Endothelial cell of umbilical vein (primary cell): ENCODE measurements around the gene OR1F1. TPM values are rescaled to one million over a fixed set of nuclear protein-coding genes. Genes with fewer than 3 reads are reported as not detected.

Experiments used
- BruUV-seq: library from RNA; stranded (reverse); fragments of 400-500 nt; replicated peaks from 2 replicates; lab custom pipeline; 2021; lab: Mats Ljungman, UMichigan
- CTCF ChIA-PET: fragments of 300-600, 350-600 bp; sonication (Branson Sonifier 250); formaldehyde crosslinking; loops from one replicate; lab custom pipeline; 2021; ENCODE audit warnings: antibody characterized with exemption, inconsistent platforms; lab: Charles Lee
- POLR2A ChIA-PET: fragments of 300-600, 350-600 bp; sonication (Branson Sonifier 250); formaldehyde crosslinking; loops from one replicate; lab custom pipeline; 2021; ENCODE audit warnings: antibody characterized with exemption, inconsistent platforms; lab: Charles Lee
- DNase-seq: peaks from one replicate; pipeline ENCODE4 v3.0.0-alpha.2; 2011; ENCODE audit warnings: low read depth, low spot score
- FAIRE-seq: peaks from 2 replicates; lab custom pipeline; 2011; peaks lifted over from hg19 to GRCh38; lab: Jason Lieb, UNC
- H2AFZ ChIP-seq: 2 replicates; pipeline ENCODE4 v1.6.0; 2012; ENCODE audit warnings: low read depth, low read length, control low read depth, inconsistent platforms
- H3K27ac ChIP-seq: 2 replicates; pipeline ENCODE4 v1.5.1; 2011; ENCODE audit warnings: low read depth, mild to moderate bottlenecking, control low read depth, low read length, moderate library complexity; ENCODE audit not compliant: insufficient read depth
- H3K27me3 ChIP-seq, 2 experiments: 2 replicates each; pipeline versions ENCODE4 v1.6.0 to v1.6.1; 2011; ENCODE audit warnings: low read length in 2 of 2, mixed read lengths in 1 of 2; ENCODE audit not compliant: control insufficient read depth in 2 of 2, insufficient read depth in 2 of 2
- H3K36me3 ChIP-seq, 2 experiments: 2 replicates in 1 of 2; 3 replicates in 1 of 2; pipeline ENCODE4 v1.5.1; 2011; ENCODE audit warnings: low read length in 2 of 2, mild to moderate bottlenecking in 1 of 2, moderate library complexity in 1 of 2; ENCODE audit not compliant: control insufficient read depth in 2 of 2, insufficient read depth in 2 of 2; ENCODE audit errors: extremely low read depth in 1 of 2
- H3K4me1 ChIP-seq: 3 replicates; pipeline ENCODE4 v1.5.1; 2011; ENCODE audit warnings: mild to moderate bottlenecking, low read length; ENCODE audit not compliant: control insufficient read depth, insufficient read depth; ENCODE audit errors: extremely low read depth
- H3K4me2 ChIP-seq: 2 replicates; pipeline ENCODE4 v1.6.1; 2011; ENCODE audit warnings: low read length, control low read depth, mixed read lengths; ENCODE audit not compliant: insufficient read depth
- H3K4me3 ChIP-seq, 3 experiments: fragments of 200-600 bp in 1 of 3; sonication (generic), shearing (Covaris generic) in 1 of 3; replicated peaks in 1 of 3; 2 replicates each; pipeline ENCODE4 v1.5.1; 2011 to 2016; ENCODE audit warnings: control low read depth in 3 of 3, low read length in 3 of 3, mild to moderate bottlenecking in 2 of 3, inconsistent platforms in 1 of 3, low read depth in 1 of 3, moderate library complexity in 1 of 3; ENCODE audit not compliant: insufficient read depth in 1 of 3
- H3K79me2 ChIP-seq: 2 replicates; pipeline ENCODE4 v1.6.0; 2012; ENCODE audit warnings: low read length, inconsistent platforms; ENCODE audit not compliant: control insufficient read depth, insufficient read depth
- H3K9ac ChIP-seq: replicated peaks from 2 replicates; pipeline ENCODE3; 2011; ENCODE audit warnings: low read length, control low read depth; ENCODE audit not compliant: insufficient read depth; ENCODE audit errors: extremely low read depth
- H3K9me1 ChIP-seq: replicated peaks from 3 replicates; pipeline ENCODE4 v1.6.0; 2011; ENCODE audit warnings: mild to moderate bottlenecking, low read length; ENCODE audit not compliant: control insufficient read depth, insufficient read depth; ENCODE audit errors: extremely low read depth
- H3K9me3 ChIP-seq: replicated peaks from 2 replicates; pipeline ENCODE4 v1.5.1; 2012; ENCODE audit warnings: low read length, inconsistent platforms; ENCODE audit not compliant: control insufficient read depth, insufficient read depth
- H4K20me1 ChIP-seq: replicated peaks from 2 replicates; pipeline ENCODE3; 2011; ENCODE audit warnings: mild to moderate bottlenecking, low read length; ENCODE audit not compliant: control insufficient read depth, insufficient read depth; ENCODE audit errors: extremely low read depth
- CTCF ChIP-seq, 2 donors: IDR thresholded peaks; 1 replicate in 1 of 2; 2 replicates in 1 of 2; pipeline ENCODE4 v1.5.1; 2011; ENCODE audit warnings: low read length in 2 of 2, mild to moderate bottlenecking in 2 of 2, moderate library complexity in 2 of 2, control low read depth in 1 of 2, inconsistent platforms in 1 of 2, low read depth in 1 of 2; ENCODE audit not compliant: insufficient read depth in 1 of 2; ENCODE audit errors: extremely low read depth in 1 of 2
- EZH2 ChIP-seq: IDR thresholded peaks from 2 replicates; pipeline ENCODE4 v1.6.1; 2012; ENCODE audit warnings: borderline replicate concordance, low read depth, mild to moderate bottlenecking, moderate library complexity, low read length, inconsistent platforms; ENCODE audit not compliant: severe bottlenecking
- FOS ChIP-seq: IDR thresholded peaks from 2 replicates; pipeline ENCODE4 v1.6.1; 2011; ENCODE audit warnings: mild to moderate bottlenecking, low read length, moderate library complexity, borderline replicate concordance; ENCODE audit not compliant: insufficient read depth
- GATA2 ChIP-seq: IDR thresholded peaks from 2 replicates; pipeline ENCODE4 v1.7.0; 2011; ENCODE audit warnings: low read depth, mild to moderate bottlenecking, moderate library complexity, mixed read lengths, low read length; ENCODE audit not compliant: insufficient read length, insufficient read depth
- JUN ChIP-seq: IDR thresholded peaks from 2 replicates; pipeline ENCODE4 v1.6.1; 2011; ENCODE audit warnings: borderline replicate concordance, low read depth; ENCODE audit not compliant: insufficient read length, insufficient read depth
- MYC ChIP-seq: IDR thresholded peaks from one replicate; pipeline ENCODE4 v1.6.1; 2011; ENCODE audit warnings: mild to moderate bottlenecking, low read depth, low read length
- dilution Hi-C: fragments of 300-500 bp; cut with MboI; formaldehyde crosslinking; loops from one replicate; pipeline ENCODE4 v1.15.0; 2019; ENCODE audit warnings: low sequenced_read_pairs; ENCODE audit not compliant: extremely low pct_ligation_motif_present
- intact Hi-C: fragments of 100-400 bp; cut with micrococcal nuclease; formaldehyde crosslinking; loops from one replicate; pipeline ENCODE4 v1.10.0; 2022
- polyA plus RNA-seq, 4 experiments: library from polyadenylated mRNA; depleted of rRNA in 3 of 4; stranded (reverse) in 3 of 4; unstranded in 1 of 4; fragments of >200 nt; gene quantifications; 2 replicates each; pipeline versions ENCODE4 v1.2.1 to v1.2.3, GENCODE V29; 2011 to 2012; ENCODE audit warnings: missing spikeins in 1 of 4
- total RNA-seq: library from RNA; stranded (reverse); gene quantifications from 2 replicates; pipeline ENCODE4 v1.2.3, GENCODE V29; 2021
- TF ChIP-seq, protein P1 (sequence below): IDR thresholded peaks from 2 replicates; pipeline ENCODE4 v1.6.1; 2011; ENCODE audit not compliant: insufficient read depth, insufficient read length

Gene OR1F1
- total and polyA plus RNA-seq, 2 donors (not counting 3 experiments of a cell fraction or from before 2014, with no cell fraction given): 0.17 TPM; not detected in 1

DNA sequence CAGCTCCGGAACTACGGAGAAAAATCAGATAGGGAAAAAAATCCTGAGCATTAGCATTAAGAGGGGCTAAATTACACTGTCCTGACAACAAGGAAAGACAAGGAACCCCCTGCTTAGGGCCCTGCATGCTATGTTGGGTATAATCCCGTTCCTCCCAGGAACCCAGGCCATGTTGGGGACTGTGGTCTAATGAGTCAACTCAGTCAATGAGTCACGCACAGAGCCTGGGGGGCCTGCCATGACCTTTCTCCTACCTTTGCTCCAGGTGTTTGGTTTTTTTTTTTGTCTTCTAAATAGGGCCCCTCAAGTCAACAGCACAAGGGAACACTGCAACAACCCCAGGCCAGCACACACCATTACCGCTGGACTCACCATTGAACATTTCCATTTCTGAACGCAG lies 55.9 kb downstream of the OR1F1 start:
- no peaks in the 10 kb centered on the region for H4K20me1 ChIP-seq
- no TSS peak for BruUV-seq
- DNase-seq: no peak
- no peaks in the 10 kb centered on the region for H3K4me1 ChIP-seq
- no peak overlapping the region for H3K4me3 ChIP-seq
- H3K79me2 ChIP-seq: no peaks in the 10 kb centered on the region
- ChIA-PET POLR2A (no interaction called here), CTCF (no interaction called here)
- intact Hi-C loops: no loop called here
- no peak overlapping the region for H2AFZ ChIP-seq
- no peak for FAIRE-seq
- H3K9me3 ChIP-seq: no peaks in the 10 kb centered on the region
- H3K9me1 ChIP-seq: no peaks in the 10 kb centered on the region
- H3K27ac ChIP-seq: no peak overlapping the region
- dilution Hi-C loops: no loop called here
- no peak overlapping the region for H3K4me2 ChIP-seq
- H3K9ac ChIP-seq: no peak overlapping the region
- no peaks in the 10 kb centered on the region for H3K36me3 ChIP-seq
- TF ChIP-seq EZH2 (no peak), MYC (no peak), FOS (no peak), GATA2 (no peak), JUN (no peak), CTCF (IDR thresholded peaks at IDR 0.05; ENCODE audit: extremely low read depth in 1 of 2, insufficient read depth in 1 of 2, low read depth in 1 of 2, low read length in 2 of 2) (no peak)
- TF ChIP-seq, protein P1, sequence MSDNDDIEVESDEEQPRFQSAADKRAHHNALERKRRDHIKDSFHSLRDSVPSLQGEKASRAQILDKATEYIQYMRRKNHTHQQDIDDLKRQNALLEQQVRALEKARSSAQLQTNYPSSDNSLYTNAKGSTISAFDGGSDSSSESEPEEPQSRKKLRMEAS: no peak
- peaks cover 0 to 4% of the 10 kb centered on the region in 2 experiments for H3K27me3 ChIP-seq
